ENCODE results near the gene SDCCAG8.
A peak's percentile ranks its signal among the peaks of the same experiment; 100 is the strongest.

The SDCCAG8 gene

DNA sequence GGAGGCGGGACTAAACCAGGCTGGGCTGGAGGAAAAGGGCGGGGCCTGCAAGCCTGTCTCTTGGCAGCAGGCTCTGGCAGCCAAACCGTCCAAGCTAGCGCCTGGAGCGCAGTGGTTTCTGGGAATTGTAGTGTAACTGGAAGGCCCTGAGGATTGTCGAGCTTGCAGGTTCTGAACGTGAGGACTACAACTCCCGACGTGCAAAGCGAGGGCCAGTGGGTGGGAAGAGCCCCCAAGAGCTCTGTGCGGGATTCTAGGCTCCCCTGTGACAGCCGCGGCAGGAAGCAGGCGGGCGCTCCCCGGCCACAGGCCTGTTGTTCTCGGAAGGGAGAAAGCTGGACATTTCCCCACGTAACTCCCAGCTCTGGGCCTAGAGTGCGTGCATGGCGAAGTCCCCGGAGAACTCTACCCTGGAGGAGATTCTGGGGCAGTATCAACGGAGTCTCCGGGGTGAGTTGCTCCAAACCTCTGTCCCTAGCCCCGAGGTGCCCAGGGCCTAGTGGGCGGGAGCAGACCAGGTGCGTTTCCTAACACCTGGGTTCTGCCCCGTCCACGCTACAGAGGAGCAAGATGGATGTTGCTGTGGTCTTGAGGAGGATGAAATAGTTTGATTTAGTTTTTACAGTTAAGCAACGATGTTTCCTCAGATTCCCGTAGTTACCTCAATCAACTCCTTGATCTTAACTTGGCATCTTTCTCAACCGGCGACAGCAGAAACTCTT lies at the start of gene SDCCAG8 (continued):
- TF ChIP-seq ZNF404 (tag by site-specific recombination; IDR thresholded peaks at IDR 0.05) (no peak), SP7 (tag by site-specific recombination; IDR thresholded peaks at IDR 0.05) (peak; percentile 80), ZFP3 (tag by site-specific recombination; IDR thresholded peaks at IDR 0.05; ENCODE audit: low read depth) (no peak), REPIN1 (tag by site-specific recombination; IDR thresholded peaks at IDR 0.05; ENCODE audit: low read depth) (peak; percentile 57; the same call in 1 of the 2 replicates), ZFHX2 (tag by site-specific recombination; conservative IDR thresholded peaks at IDR 0.05) (peak; percentile 85), ZNF416 (tag by site-specific recombination; IDR thresholded peaks at IDR 0.05) (no peak; the same call in 1 of the 2 replicates), ZNF621 (tag by site-specific recombination; IDR thresholded peaks at IDR 0.05) (no peak), ZNF626 (tag by site-specific recombination; IDR thresholded peaks at IDR 0.05) (no peak), GLIS2 (tag by site-specific recombination; IDR thresholded peaks at IDR 0.05) (peak; percentile 100), ZNF624 (tag by site-specific recombination; IDR thresholded peaks at IDR 0.05) (no peak), KLF16 (tag by site-specific recombination; IDR thresholded peaks at IDR 0.05) (peak; percentile 83), YY1 (tag by site-specific recombination; IDR thresholded peaks at IDR 0.05) (peak; percentile 72), PBX3 (CRISPR knock-in tag; IDR thresholded peaks at IDR 0.05) (peak; percentile 61; the same call in 1 of the 2 replicates), HOXD13 (CRISPR knock-in tag; IDR thresholded peaks at IDR 0.05; ENCODE audit: borderline replicate concordance) (no peak), ZIC2 (tag by site-specific recombination; IDR thresholded peaks at IDR 0.05) (peak; percentile 99), ZNF544 (tag by site-specific recombination; IDR thresholded peaks at IDR 0.05) (no peak), ZNF513 (tag by site-specific recombination; IDR thresholded peaks at IDR 0.05) (0 out of 2 replicates have a peak, but pooled peaks have one; percentile 12), ZFP37 (tag by site-specific recombination; IDR thresholded peaks at IDR 0.05) (peak; percentile 97), ZNF184 (tag by site-specific recombination; IDR thresholded peaks at IDR 0.05) (peak; percentile 82), ZNF768 (tag by site-specific recombination; IDR thresholded peaks at IDR 0.05) (no peak; the same call in 1 of the 2 replicates), ZBTB7A (tag by site-specific recombination; IDR thresholded peaks at IDR 0.05; ENCODE audit: low read depth) (peak; percentile 69; the same call in 1 of the 2 replicates), GLIS1 (tag by site-specific recombination; IDR thresholded peaks at IDR 0.05) (peak; percentile 95), ZNF24 (tag by site-specific recombination; IDR thresholded peaks at IDR 0.05) (peak; percentile 82), ZNF146 (tag by site-specific recombination; IDR thresholded peaks at IDR 0.05) (no peak; the same call in 1 of the 2 replicates), ZSCAN30 (tag by site-specific recombination; IDR thresholded peaks at IDR 0.05) (peak; percentile 96; the same call in 1 of the 2 replicates), ZNF302 (tag by site-specific recombination; IDR thresholded peaks at IDR 0.05; ENCODE audit: low read depth) (no peak), ZBTB21 (tag by site-specific recombination; IDR thresholded peaks at IDR 0.05) (peak; percentile 35; the same call in 1 of the 2 replicates)
- TF ChIP-seq, protein P1, sequence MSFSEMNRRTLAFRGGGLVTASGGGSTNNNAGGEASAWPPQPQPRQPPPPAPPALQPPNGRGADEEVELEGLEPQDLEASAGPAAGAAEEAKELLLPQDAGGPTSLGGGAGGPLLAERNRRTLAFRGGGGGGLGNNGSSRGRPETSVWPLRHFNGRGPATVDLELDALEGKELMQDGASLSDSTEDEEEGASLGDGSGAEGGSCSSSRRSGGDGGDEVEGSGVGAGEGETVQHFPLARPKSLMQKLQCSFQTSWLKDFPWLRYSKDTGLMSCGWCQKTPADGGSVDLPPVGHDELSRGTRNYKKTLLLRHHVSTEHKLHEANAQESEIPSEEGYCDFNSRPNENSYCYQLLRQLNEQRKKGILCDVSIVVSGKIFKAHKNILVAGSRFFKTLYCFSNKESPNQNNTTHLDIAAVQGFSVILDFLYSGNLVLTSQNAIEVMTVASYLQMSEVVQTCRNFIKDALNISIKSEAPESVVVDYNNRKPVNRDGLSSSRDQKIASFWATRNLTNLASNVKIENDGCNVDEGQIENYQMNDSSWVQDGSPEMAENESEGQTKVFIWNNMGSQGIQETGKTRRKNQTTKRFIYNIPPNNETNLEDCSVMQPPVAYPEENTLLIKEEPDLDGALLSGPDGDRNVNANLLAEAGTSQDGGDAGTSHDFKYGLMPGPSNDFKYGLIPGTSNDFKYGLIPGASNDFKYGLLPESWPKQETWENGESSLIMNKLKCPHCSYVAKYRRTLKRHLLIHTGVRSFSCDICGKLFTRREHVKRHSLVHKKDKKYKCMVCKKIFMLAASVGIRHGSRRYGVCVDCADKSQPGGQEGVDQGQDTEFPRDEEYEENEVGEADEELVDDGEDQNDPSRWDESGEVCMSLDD (tag by site-specific recombination; IDR thresholded peaks at IDR 0.05), result peak; percentile 85
- TF ChIP-seq, protein P2, sequence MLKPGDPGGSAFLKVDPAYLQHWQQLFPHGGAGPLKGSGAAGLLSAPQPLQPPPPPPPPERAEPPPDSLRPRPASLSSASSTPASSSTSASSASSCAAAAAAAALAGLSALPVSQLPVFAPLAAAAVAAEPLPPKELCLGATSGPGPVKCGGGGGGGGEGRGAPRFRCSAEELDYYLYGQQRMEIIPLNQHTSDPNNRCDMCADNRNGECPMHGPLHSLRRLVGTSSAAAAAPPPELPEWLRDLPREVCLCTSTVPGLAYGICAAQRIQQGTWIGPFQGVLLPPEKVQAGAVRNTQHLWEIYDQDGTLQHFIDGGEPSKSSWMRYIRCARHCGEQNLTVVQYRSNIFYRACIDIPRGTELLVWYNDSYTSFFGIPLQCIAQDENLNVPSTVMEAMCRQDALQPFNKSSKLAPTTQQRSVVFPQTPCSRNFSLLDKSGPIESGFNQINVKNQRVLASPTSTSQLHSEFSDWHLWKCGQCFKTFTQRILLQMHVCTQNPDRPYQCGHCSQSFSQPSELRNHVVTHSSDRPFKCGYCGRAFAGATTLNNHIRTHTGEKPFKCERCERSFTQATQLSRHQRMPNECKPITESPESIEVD (tag by site-specific recombination; IDR thresholded peaks at IDR 0.05), result no peak
- TF ChIP-seq, protein P3, sequence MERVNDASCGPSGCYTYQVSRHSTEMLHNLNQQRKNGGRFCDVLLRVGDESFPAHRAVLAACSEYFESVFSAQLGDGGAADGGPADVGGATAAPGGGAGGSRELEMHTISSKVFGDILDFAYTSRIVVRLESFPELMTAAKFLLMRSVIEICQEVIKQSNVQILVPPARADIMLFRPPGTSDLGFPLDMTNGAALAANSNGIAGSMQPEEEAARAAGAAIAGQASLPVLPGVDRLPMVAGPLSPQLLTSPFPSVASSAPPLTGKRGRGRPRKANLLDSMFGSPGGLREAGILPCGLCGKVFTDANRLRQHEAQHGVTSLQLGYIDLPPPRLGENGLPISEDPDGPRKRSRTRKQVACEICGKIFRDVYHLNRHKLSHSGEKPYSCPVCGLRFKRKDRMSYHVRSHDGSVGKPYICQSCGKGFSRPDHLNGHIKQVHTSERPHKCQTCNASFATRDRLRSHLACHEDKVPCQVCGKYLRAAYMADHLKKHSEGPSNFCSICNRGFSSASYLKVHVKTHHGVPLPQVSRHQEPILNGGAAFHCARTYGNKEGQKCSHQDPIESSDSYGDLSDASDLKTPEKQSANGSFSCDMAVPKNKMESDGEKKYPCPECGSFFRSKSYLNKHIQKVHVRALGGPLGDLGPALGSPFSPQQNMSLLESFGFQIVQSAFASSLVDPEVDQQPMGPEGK (tag by site-specific recombination; IDR thresholded peaks at IDR 0.05), result peak; percentile 99
- TF ChIP-seq, protein P4, sequence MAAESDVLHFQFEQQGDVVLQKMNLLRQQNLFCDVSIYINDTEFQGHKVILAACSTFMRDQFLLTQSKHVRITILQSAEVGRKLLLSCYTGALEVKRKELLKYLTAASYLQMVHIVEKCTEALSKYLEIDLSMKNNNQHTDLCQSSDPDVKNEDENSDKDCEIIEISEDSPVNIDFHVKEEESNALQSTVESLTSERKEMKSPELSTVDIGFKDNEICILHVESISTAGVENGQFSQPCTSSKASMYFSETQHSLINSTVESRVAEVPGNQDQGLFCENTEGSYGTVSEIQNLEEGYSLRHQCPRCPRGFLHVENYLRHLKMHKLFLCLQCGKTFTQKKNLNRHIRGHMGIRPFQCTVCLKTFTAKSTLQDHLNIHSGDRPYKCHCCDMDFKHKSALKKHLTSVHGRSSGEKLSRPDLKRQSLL (tag by site-specific recombination; IDR thresholded peaks at IDR 0.05), result 0 out of 2 replicates have a peak, but pooled peaks have one; percentile 33

All from HEK293 (cell line).